CD4-positive, CD25-positive, alpha-beta regulatory T cell (primary cell): ENCODE results near the gene SH2D7. TPM values are rescaled to one million over a fixed set of nuclear protein-coding genes. Genes with fewer than 3 reads are reported as not detected.

Experiments
- ATAC-seq, 2 donors: fragments of 150-1000 bp; cut with Tn5 transposase; one replicate each; pipeline ENCODE4 v1.10.0; 2021; ENCODE audit warnings: low read depth in 2 of 2, moderate number of reproducible peaks in 2 of 2, moderate library complexity in 1 of 2
- DNase-seq, 3 donors: peaks; one replicate each; pipeline versions ENCODE4 v3.0.0 to v3.0.0-alpha.2; 2012 to 2022; ENCODE audit warnings: mixed read lengths in 1 of 3
- H3K27ac ChIP-seq: one replicate; pipeline ENCODE4 v1.7.0; 2013; ENCODE audit warnings: mild to moderate bottlenecking, low read length; ENCODE audit not compliant: insufficient read depth, poor library complexity, severe bottlenecking
- H3K27me3 ChIP-seq: one replicate; pipeline ENCODE4 v1.7.0; 2013; ENCODE audit warnings: low read length; ENCODE audit not compliant: control insufficient read depth, insufficient read depth
- H3K36me3 ChIP-seq: one replicate; pipeline ENCODE4 v1.7.0; 2013; ENCODE audit warnings: mild to moderate bottlenecking, low read length, moderate library complexity; ENCODE audit not compliant: control insufficient read depth, insufficient read depth
- H3K4me1 ChIP-seq: 2 replicates; pipeline ENCODE4 v1.7.0; 2013; ENCODE audit warnings: mild to moderate bottlenecking, low read length; ENCODE audit not compliant: insufficient read depth, control insufficient read depth, poor library complexity, severe bottlenecking
- H3K4me3 ChIP-seq: one replicate; pipeline ENCODE4 v1.7.0; 2013; ENCODE audit warnings: low read depth, mild to moderate bottlenecking, low read length, moderate library complexity
- H3K9me3 ChIP-seq, 2 experiments: 1 replicate in 1 of 2; 2 replicates in 1 of 2; pipeline ENCODE4 v1.7.0; 2013; ENCODE audit warnings: low read length in 2 of 2, mild to moderate bottlenecking in 1 of 2, moderate library complexity in 1 of 2; ENCODE audit not compliant: control insufficient read depth in 2 of 2
- H3K27ac Mint-ChIP-seq, 3 donors: one replicate each; pipeline ENCODE4 v1.8.0; 2020 to 2022; ENCODE audit warnings: mild to moderate bottlenecking in 3 of 3, mixed read lengths in 3 of 3, moderate library complexity in 2 of 3
- H3K27me3 Mint-ChIP-seq: one replicate; pipeline ENCODE4 v1.8.0; 2022; ENCODE audit warnings: mild to moderate bottlenecking, mixed read lengths
- H3K36me3 Mint-ChIP-seq: one replicate; pipeline ENCODE4 v1.8.0; 2020; ENCODE audit warnings: mixed read lengths
- H3K4me1 Mint-ChIP-seq, 4 donors: one replicate each; pipeline ENCODE4 v1.8.0; 2020 to 2022; ENCODE audit warnings: mixed read lengths in 4 of 4, mild to moderate bottlenecking in 1 of 4
- H3K4me3 Mint-ChIP-seq, 4 donors: one replicate each; pipeline ENCODE4 v1.8.0; 2020 to 2022; ENCODE audit warnings: mild to moderate bottlenecking in 4 of 4, mixed read lengths in 4 of 4, moderate library complexity in 3 of 4
- H3K9me3 Mint-ChIP-seq, 7 donors: one replicate each; pipeline ENCODE4 v1.8.0; 2020 to 2022; ENCODE audit warnings: mixed read lengths in 7 of 7, mild to moderate bottlenecking in 3 of 7, moderate library complexity in 2 of 7
- polyA plus RNA-seq, 4 donors: library from polyadenylated mRNA; unstranded; fragments of 300-500 nt; fragmentation: Illumina TruSeq; gene quantifications; one replicate each; pipeline ENCODE4 v1.2.3, GENCODE V29; 2021
- total RNA-seq: library from RNA; stranded (reverse); gene quantifications from one replicate; pipeline ENCODE4 v1.2.3, GENCODE V29; 2022

The SH2D7 gene
- total and polyA plus RNA-seq, 5 donors from 2014 or later: 0.09 TPM; not detected in 4

- Histone ChIP-seq H3K27ac (no peak overlapping the region), H3K27me3 (no peaks in the 10 kb centered on the region), H3K4me1 (peaks cover 28% of the 10 kb centered on the region), H3K36me3 (no peaks in the 10 kb centered on the region), H3K9me3 (no peaks in the 10 kb centered on the region), H3K4me3 (no peak overlapping the region)
- Mint-ChIP-seq H3K4me3 (peak overlapping the region in 2 of 4 donors; percentile 12 to 41), H3K36me3 (no peaks in the 10 kb centered on the region), H3K27me3 (peaks cover 6% of the 10 kb centered on the region), H3K27ac (peak overlapping the region in 1 of 3 donors; percentile 66), H3K4me1 (peaks cover 4 to 37% (median 28%) of the 10 kb centered on the region in 4 donors), H3K9me3 (no peaks in the 10 kb centered on the region)
- peak; percentile 73 to 78 for ATAC-seq
- peak; percentile 73 to 92 (median 82) for DNase-seq
These were observed 16.1 kb downstream of the SH2D7 start for GRCh38 chr15:78108300-78109084.

GRCh38 chr15:78109156-78109555 is 16.8 kb downstream of the SH2D7 start:
- H3K27ac Mint-ChIP-seq: no peak overlapping the region

GRCh38 chr15:78110096-78110495 is 17.7 kb downstream of the SH2D7 start:
- Histone ChIP-seq H3K9me3 (no peaks in the 10 kb centered on the region), H3K27me3 (no peaks in the 10 kb centered on the region), H3K4me3 (no peak overlapping the region), H3K4me1 (peaks cover 12% of the 10 kb centered on the region), H3K27ac (no peak overlapping the region), H3K36me3 (no peaks in the 10 kb centered on the region)
- Mint-ChIP-seq H3K36me3 (no peaks in the 10 kb centered on the region), H3K4me3 (no peak overlapping the region), H3K27ac (peak overlapping the region in 1 of 3 donors; percentile 82), H3K27me3 (peaks cover 6% of the 10 kb centered on the region), H3K4me1 (peaks cover 4 to 21% (median 13%) of the 10 kb centered on the region in 4 donors), H3K9me3 (no peaks in the 10 kb centered on the region)
- no peak for DNase-seq
- ATAC-seq: no peak

More at GRCh38 chr15:78109156-78109555, 16.8 kb downstream of the SH2D7 start:
- H3K27me3 Mint-ChIP-seq: peaks cover 6% of the 10 kb centered on the region
- peaks cover 4 to 31% (median 22%) of the 10 kb centered on the region in 4 donors for H3K4me1 Mint-ChIP-seq
- H3K4me3 Mint-ChIP-seq: no peak overlapping the region
- H3K4me3 ChIP-seq: no peak overlapping the region
- no peaks in the 10 kb centered on the region for H3K27me3 ChIP-seq
- no peaks in the 10 kb centered on the region for H3K9me3 Mint-ChIP-seq
- no peak for DNase-seq
- no peaks in the 10 kb centered on the region for H3K36me3 Mint-ChIP-seq
- H3K4me1 ChIP-seq: peaks cover 22% of the 10 kb centered on the region
- no peak for ATAC-seq
- H3K36me3 ChIP-seq: no peaks in the 10 kb centered on the region
- H3K9me3 ChIP-seq: no peaks in the 10 kb centered on the region
- H3K27ac ChIP-seq: no peak overlapping the region

- no peak overlapping the region for H3K4me3 ChIP-seq
- ATAC-seq (no peak), DNase-seq (no peak)
- peaks cover 2% of the 10 kb centered on the region for H3K27me3 ChIP-seq
- H3K27ac ChIP-seq: no peak overlapping the region
- H3K36me3 ChIP-seq: no peaks in the 10 kb centered on the region
- Mint-ChIP-seq H3K27ac (no peak overlapping the region), H3K9me3 (no peaks in the 10 kb centered on the region), H3K36me3 (no peaks in the 10 kb centered on the region), H3K4me3 (no peak overlapping the region), H3K4me1 (peaks cover 1 to 12% (median 6%) of the 10 kb centered on the region in 4 donors), H3K27me3 (peaks cover 6% of the 10 kb centered on the region)
- H3K9me3 ChIP-seq: no peaks in the 10 kb centered on the region
- peaks cover 3% of the 10 kb centered on the region for H3K4me1 ChIP-seq
These were observed 18.6 kb downstream of the SH2D7 start for GRCh38 chr15:78110916-78111475.

- peaks cover 6% of the 10 kb centered on the region for H3K27me3 Mint-ChIP-seq
- ATAC-seq: no peak
- Histone ChIP-seq H3K4me1 (no peaks in the 10 kb centered on the region), H3K9me3 (no peaks in the 10 kb centered on the region), H3K27me3 (peaks cover 2% of the 10 kb centered on the region), H3K36me3 (no peaks in the 10 kb centered on the region), H3K27ac (no peak overlapping the region), H3K4me3 (no peak overlapping the region)
- no peaks in the 10 kb centered on the region for H3K9me3 Mint-ChIP-seq
- no peak for DNase-seq
- no peak overlapping the region for H3K4me3 Mint-ChIP-seq
- no peak overlapping the region for H3K27ac Mint-ChIP-seq
- H3K4me1 Mint-ChIP-seq: peaks cover 0 to 11% (median under 1%) of the 10 kb centered on the region in 4 donors
- H3K36me3 Mint-ChIP-seq: no peaks in the 10 kb centered on the region
These were observed 19.4 kb downstream of the SH2D7 start for GRCh38 chr15:78111788-78112187.

GRCh38 chr15:78112551-78112950 is 20.2 kb downstream of the SH2D7 start:
- Mint-ChIP-seq H3K4me3 (no peak overlapping the region), H3K36me3 (no peaks in the 10 kb centered on the region), H3K27me3 (peaks cover 6% of the 10 kb centered on the region), H3K9me3 (no peaks in the 10 kb centered on the region), H3K4me1 (peaks cover 0 to 8% (median 0%) of the 10 kb centered on the region in 4 donors), H3K27ac (no peak overlapping the region)
- ATAC-seq (no peak), DNase-seq (no peak)
- peaks cover 2% of the 10 kb centered on the region for H3K27me3 ChIP-seq
- H3K27ac ChIP-seq: no peak overlapping the region
- no peaks in the 10 kb centered on the region for H3K4me1 ChIP-seq
- no peaks in the 10 kb centered on the region for H3K9me3 ChIP-seq
- no peaks in the 10 kb centered on the region for H3K36me3 ChIP-seq
- H3K4me3 ChIP-seq: no peak overlapping the region

GRCh38 chr15:78120523-78120922 is 28.2 kb downstream of the SH2D7 start:
- H3K4me3 Mint-ChIP-seq: no peak overlapping the region
- H3K4me1 Mint-ChIP-seq: no peaks in the 10 kb centered on the region
- H3K27me3 Mint-ChIP-seq: peaks cover 5% of the 10 kb centered on the region
- no peaks in the 10 kb centered on the region for H3K36me3 Mint-ChIP-seq
- H3K27ac ChIP-seq: no peak overlapping the region
- no peak overlapping the region for H3K4me3 ChIP-seq
- DNase-seq: no peak
- H3K9me3 ChIP-seq: no peaks in the 10 kb centered on the region
- H3K36me3 ChIP-seq: no peaks in the 10 kb centered on the region
- H3K9me3 Mint-ChIP-seq: no peaks in the 10 kb centered on the region
- H3K27ac Mint-ChIP-seq: no peak overlapping the region
- peaks cover 2% of the 10 kb centered on the region for H3K27me3 ChIP-seq
- no peak for ATAC-seq
- H3K4me1 ChIP-seq: no peaks in the 10 kb centered on the region
